Stimulated activated CD8-positive, alpha-beta memory T cell treated with anti-CD3 and anti-CD28 coated beads, Interleukin-4, amount 100 ng/mL, for 4 hours (primary cell): ENCODE measurements around the gene IL17C.
"Not testable (repeated sequence)": the region's sequence is repeated elsewhere in the genome, so short reads cannot be mapped to it uniquely, and the experiment has no call there.

ENCODE experiments used
- DNase-seq, 2 donors: peaks; one replicate each; pipeline ENCODE4 v3.0.0-alpha.2; 2020; ENCODE audit warnings: low read depth in 2 of 2, low spot score in 1 of 2

The IL17C gene

GRCh38 chr16:88609426-88609825 lies 28.9 kb upstream of the IL17C start:
- not testable (repeated sequence) for DNase-seq

GRCh38 chr16:88610080-88610479 lies 28.3 kb upstream of the IL17C start:
- no peak for DNase-seq

DNA sequence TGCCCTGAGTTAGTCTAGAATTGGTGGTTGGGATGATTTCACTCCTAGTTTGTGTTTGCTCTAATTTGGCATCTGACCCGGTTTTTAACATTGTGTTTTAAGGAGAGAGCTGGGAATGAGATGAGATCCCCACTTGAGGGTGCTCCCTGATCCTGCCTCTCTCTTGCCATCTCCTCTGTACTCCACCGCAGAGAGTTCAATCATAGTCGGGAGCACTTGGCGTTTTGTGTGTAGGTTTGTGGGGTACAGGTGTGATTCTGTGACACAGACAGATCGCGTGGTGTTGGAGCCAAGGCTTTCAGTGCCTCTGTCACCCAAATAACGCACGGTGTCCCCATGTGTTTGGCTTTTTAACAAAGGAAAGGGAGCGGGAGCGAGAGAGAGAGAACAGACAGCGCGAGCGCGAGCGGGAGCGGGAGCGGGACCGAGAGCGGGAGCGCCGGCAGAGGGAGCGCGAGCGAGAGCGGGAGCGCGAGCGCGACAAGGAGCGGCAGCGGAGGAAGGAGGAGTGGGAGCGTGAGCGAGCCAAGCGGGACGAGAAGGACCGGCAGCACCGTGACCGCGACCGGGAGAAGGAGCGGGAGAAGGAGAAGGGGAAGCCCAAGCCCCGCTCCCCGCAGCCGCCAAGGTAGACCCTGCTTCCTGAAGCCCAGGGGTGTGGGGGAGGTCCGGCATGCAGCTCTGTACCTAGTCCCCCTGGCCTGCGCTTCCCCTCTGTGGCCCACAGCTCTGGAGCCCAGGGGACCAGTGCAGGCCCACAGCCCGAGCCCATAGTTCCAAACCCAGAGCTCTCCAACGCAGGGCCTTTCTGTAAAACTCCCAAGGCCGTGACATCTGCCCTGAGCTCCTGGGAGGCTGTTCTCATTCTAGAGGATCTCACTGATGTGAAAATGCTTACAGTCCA lies 27.2 kb upstream of the IL17C start:
- no peak for DNase-seq

GRCh38 chr16:88613293-88613692 lies 25.1 kb upstream of the IL17C start:
- DNase-seq: no peak

DNA sequence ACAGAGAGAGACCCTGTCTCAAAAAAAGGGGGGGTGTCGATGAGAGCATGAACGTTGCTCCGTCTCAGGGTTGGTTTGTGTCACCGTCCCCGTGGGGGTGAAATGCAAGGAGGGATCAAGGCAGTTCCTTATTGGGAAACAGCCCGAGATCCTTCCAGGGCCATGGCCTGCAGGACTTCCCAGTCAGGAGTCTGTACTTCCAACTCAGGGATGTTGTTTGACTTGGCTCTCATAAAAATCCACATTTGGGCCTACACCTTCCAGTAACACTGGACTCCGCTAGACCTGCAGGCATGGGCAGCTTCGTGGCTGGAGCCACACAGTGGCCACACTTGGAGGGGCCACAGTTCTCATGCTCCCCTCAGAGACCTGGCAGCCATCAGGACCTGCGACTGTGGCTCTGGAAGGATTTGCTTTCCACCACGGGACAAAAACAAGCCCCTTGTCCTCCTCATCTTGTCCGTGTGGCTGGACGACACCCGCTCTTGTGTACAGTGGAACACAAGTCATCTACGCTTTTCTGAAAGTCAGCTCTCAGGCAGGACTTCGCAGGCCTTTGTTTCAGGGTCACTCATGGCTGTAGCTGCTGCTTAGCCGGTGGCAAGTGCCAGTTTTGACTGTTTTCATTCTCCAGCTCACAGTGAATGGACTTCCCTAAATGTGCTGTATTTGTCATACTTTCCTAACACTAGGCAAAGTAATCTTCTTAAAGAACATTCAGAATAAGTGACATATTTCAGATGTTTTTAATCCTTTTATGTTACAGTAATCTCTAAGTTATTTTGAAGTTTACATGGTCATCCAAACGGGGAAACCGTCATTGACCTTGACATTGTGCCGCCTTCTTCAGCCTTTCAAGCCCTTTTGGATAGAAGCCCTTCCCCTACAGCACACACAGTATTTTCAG lies 24.2 kb upstream of the IL17C start:
- DNase-seq: no peak

DNA sequence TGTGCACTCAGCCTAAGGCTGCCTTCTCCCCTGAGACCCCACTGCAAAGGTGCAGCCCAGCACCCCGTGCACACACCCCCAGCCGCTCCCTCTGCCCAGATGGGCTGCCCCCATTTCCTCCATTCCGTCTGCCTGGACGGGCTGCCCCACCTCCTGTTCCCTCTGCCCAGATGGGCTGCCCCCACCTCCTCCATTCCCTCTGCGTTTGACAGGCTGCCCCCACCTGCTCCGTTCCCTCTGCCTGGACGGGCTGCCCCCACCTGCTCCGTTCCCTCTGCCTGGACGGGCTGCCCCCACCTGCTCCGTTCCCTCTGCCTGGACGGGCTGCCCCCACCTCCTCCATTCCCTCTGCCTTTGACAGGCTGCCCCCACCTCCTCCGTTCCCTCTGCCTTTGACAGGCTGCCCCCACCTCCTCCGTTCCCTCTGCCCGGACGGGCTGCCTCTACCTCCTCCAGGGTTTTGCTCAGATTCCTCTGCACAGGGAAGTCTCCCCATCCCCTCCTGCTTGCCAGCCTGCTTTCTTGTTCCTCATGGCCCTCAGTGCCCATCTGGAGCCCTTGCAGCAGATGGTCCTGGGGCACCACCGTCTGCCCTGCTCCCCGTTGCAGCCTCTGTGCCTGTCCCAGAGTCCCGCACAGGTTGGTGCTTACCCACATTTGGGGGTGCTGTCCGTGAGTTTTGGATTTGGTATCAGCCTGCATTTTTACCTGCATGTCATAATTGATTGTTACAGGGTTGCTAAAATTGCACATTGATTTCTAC lies 23.4 kb upstream of the IL17C start:
- no peak for DNase-seq

DNA sequence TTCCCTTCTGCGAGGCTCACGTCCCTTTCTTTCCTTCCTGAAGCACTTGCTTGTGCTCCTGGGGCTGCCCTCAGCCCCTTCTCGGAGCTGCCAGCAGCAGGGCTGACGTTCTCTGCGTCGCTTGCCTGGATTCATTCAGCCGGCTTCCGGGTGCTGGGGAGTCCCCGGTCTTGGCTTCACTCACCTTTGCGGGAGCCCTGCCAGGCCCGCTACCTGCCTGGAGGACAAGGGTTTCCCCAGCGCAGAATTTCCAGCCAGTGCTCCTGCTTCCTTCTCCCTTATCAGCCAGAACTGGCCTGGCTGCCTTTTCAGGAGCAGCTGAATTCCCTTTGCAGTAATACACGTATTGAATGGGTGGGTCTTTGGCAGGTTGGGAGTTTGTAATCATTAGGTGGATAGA lies 22.1 kb upstream of the IL17C start:
- DNase-seq: no peak

DNA sequence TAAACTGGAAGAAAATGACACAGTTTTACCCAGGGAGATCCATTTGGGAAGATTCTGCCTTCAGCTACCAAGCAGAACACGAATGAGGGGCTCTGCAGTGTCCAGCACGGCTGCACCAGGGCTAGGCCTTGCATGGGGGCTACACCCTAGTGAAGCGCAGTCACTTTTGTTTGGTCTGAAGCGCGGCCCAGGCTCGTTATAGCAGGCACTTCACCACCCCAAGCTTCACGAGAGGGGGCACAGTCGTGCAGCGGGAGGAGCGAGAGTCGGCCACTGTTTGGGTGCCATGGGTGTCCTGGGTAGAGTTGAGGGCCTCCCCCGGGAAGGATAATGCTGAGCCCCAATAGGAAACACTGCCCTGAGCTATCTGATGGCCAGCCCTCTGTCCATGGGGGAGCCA lies 21.6 kb upstream of the IL17C start:
- DNase-seq: no peak

DNA sequence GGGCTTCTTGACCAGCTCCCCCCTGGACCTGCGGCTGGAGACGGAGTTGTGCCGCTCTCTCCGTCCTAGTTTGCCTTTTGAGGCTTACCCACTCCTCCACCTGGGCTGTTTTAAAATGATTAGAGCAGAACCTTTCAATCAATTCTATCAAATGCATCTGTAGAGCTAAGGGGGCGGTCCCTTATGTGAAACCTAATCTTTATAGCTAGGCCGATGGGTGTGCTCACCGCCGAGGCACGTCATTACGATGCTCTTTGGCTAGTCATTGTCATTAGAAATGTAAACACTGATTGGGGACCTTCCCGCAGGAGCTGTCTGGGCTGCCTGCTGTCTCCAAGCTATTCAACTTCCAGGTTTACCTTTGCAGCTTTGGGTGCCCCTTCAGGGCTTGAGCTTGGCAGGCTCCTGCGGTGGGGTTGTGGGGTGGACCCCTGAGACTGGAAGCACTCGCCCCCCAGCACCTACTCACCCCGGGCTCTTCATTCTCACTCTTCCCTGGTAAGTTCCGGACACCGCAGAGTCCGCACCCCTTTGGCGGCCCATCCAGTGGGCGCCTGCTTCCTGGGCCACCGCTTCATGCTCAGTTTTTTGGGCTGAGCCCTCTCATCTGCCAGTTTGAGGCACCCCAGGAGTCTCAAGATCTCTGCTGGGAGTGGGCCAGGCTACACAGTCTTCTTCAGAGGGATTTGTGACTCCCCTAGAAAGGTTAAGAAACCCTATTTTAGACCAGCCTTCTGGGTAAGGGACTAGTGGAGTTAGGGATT lies 20.9 kb upstream of the IL17C start:
- DNase-seq: no peak

- no peak for DNase-seq
Observed at GRCh38 chr16:88618182-88618955, 20.0 kb upstream of the IL17C start.

- no peak for DNase-seq
Observed at GRCh38 chr16:88618956-88619667, 19.3 kb upstream of the IL17C start.

GRCh38 chr16:88619859-88620815 lies 18.2 kb upstream of the IL17C start:
- peak; percentile 37 to 48 for DNase-seq

DNA sequence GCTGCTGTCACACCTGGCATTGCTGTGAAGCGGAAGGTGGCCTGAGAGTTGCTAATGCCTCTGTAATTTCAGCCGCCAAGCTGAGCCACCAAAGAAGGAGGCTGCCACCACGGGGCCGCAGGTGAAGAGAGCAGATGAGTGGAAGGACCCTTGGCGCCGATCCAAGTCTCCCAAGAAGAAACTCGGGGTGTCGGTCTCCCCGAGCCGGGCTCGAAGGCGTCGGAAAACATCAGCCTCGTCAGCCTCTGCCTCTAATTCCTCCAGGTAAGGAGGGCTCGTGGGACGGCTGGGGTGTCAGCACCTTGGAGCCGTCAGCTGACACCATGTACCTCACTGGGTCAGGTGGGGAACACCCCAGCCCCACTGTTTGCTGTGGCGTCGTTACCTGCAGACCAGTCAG lies 16.2 kb upstream of the IL17C start:
- no peak for DNase-seq

GRCh38 chr16:88622866-88623265 lies 15.5 kb upstream of the IL17C start:
- DNase-seq: no peak

- no peak for DNase-seq
Observed at GRCh38 chr16:88623858-88624257, 14.5 kb upstream of the IL17C start.

GRCh38 chr16:88624481-88624880 lies 13.9 kb upstream of the IL17C start:
- no peak for DNase-seq

DNA sequence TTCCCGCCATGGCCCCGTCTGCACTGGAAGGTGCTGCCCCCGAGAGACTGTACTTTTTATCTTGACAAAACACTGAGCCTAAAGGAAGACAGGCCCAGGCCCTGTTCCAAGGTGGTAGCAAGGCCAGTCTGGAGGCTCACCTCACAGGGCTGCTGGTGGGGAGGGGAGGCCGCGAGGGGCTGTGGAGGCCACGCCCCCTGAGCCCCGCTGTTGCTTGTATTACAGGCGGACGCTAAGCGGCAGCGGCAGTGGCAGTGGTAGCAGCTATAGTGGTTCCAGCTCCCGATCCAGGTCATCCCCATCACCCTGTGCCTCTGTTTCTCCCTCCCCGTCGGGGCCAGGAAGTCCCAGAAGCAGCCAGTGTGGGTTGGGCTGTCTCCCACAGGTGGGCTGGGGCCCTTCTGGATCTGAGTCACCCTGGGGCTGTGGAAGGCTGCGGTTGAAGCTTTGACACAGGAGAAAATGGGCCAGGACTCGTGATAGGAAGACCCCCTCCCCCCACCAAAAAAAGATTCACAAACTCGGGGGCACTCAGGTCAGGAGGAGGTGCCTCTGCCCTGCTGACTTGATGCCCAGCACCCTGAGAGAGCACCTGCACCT lies 13.3 kb upstream of the IL17C start:
- DNase-seq: no peak

DNA sequence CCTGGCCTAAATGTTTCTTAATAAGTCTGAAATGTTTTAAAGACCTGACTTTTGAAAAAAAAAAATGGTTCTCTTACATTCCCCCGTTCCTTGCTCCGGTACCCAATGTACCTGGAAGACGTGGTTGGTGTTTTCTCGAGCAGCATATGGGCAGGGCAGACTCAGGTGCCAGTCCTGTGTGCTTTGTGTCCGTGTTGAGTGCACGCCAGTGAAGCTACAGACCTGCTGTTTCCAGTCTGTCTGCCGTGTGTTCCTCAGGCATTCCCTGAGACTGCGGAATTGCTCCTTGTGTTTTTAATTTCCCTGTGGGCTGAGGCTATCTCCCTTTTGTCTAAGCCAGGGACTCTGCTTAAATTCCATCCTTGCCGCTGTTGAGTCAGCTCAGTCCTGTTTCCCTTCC lies 11.7 kb upstream of the IL17C start:
- DNase-seq: no peak
